Measurements from ENCODE around the gene SLC15A3.

SLC15A3 gene

DNA sequence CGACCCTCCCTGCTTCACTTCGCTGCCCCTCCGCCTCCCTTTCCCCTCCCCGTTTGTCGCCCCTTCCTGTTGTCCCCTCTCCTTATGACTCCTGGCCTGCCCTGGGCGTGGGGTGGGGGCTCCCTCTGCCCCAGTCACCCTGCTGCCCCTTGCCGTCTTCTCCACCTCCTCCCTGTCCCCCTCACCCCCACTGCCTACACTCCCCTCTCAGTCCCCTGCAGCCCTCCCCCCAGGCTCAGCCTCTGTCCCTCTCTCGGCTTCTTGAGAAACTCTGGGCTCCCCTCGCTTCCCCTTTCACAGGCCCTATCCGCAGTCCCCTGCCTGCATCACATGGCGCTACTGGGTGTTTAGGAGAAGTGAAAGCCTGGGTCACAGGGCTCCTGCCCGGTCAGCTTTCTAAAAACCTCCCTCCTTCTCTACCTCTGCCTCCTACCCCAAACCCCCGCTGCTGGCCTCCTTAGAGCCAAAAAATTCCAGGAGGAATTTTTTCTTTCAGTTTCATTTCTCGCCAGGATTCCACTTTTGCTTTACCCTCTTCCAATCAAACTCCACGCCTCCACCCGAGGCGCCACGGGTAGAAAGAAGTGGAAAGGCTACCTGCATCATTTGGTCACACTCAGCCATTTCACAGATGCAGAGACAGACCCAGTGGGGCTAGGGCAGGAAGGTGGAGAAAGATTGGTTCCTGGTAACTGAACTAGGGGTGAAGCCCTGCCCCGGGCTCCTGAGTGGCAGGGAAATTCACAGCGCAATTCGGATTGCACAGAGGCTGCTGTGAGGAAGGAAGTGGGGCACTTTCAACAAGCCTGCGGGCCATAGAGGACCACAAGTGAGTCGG, at the start of gene SLC15A3:
Gene SLC15A3, minus strand, starts transcription at position 273 of the 838 bp plus-strand sequence. CDS start 625 bp downstream, outside the sequence.
- DNase-seq = no peak

GRCh38 chr11:61000426-61000825, 48.5 kb upstream of the SLC15A3 start:
- no peak for DNase-seq

- DNase-seq = no peak
Observed at GRCh38 chr11:60996381-60997138, 44.6 kb upstream of the SLC15A3 start.

DNA sequence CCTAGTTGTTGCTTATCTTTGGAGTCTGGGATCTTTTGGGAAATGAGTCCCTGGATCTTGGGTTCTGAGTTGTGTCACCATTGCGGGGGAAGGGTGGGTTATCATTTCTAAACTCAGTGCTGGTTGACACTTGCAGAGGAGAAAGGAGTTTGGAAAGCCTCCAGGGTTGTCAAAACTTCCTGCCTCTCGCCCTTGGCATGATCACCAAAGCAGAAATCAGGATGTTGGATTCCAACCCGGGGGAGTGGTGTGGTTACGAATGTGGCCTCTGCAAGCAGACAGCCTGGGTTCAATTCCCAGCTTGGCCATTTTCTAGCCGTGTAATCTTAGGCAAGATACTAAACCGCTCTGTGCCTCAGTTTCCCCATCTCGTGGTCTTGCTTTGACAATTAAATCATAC, 43.8 kb upstream of the SLC15A3 start:
- DNase-seq = no peak

DNA sequence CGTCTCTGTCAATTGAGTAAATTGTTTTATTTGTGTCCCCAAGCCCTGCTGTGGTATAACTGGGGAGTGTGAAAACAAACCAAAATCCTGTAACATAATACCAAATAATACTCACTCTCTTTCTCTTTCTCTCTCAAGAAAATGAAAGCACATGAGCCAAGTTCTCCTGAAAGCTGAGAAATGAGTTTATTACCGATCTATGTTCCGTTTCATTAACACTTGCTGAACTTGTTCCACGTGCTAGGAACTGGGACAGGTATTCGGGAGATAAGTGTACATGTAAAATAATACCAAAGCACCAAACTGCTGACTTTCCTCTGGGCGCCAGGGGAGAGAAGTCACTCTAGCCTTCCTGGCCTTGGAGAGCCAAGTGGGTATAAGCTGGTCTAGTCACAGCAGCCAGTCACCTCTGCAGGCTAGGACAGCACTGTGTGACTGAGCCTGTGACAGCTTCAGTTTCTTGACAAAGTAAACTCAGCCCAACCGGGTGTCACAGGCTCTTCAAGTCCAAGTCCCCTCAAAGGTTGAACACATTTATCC, 42.6 kb upstream of the SLC15A3 start:
- no peak for DNase-seq

- no peak for DNase-seq
Observed at GRCh38 chr11:60993615-60994014, 41.6 kb upstream of the SLC15A3 start.

GRCh38 chr11:60992842-60993409, 41.0 kb upstream of the SLC15A3 start:
- DNase-seq = no peak

DNA sequence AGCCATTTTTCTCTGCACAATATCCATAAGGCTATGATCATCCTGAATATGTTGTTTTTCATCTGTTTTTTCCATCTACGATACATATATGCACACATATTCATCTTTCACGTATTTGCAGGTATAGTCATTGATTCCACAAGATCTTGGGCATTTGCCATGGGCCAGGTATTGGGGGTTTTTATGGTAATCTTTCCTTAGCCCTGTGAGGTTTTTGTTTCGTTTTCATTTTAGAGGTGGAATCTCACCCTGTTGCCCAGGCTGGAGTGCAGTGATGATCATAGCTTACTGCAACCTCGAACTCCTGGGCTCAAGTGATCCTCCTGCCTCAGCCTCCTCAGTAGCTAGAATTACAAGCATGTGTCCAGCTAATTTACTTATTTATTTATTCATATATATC, 39.5 kb upstream of the SLC15A3 start:
- no peak for DNase-seq

- no peak for DNase-seq
Observed at GRCh38 chr11:60989093-60989650, 37.2 kb upstream of the SLC15A3 start.

DNA sequence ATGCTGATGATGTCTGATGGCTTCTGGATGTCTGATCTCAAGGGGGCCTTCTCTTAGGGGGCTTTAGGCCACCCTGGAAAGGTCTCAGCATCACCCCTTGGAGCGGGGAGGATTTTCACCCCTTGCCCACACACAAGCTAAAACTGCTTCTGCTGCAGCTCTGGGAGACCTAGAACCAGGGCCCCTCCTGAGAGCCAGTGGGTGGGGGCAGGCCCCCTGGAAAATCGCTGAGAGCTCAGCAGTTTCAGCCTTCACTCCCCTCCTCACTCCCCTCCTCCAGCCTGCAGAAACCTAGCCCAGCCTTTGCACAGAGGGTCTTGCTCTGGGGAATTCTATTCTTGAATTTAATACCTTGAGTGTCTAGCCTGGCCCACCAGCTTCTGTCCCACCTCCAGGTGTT, 36.7 kb upstream of the SLC15A3 start:
- DNase-seq = no peak

GRCh38 chr11:60987577-60988277, 35.8 kb upstream of the SLC15A3 start:
- DNase-seq = no peak

- no peak for DNase-seq
Observed at GRCh38 chr11:60985991-60986915, 34.3 kb upstream of the SLC15A3 start.

- DNase-seq = no peak
Observed at GRCh38 chr11:60985501-60985900, 33.5 kb upstream of the SLC15A3 start.

- DNase-seq = no peak
Observed at GRCh38 chr11:60984636-60985035, 32.7 kb upstream of the SLC15A3 start.

- no peak for DNase-seq
Observed at GRCh38 chr11:60984149-60984548, 32.2 kb upstream of the SLC15A3 start.

DNA sequence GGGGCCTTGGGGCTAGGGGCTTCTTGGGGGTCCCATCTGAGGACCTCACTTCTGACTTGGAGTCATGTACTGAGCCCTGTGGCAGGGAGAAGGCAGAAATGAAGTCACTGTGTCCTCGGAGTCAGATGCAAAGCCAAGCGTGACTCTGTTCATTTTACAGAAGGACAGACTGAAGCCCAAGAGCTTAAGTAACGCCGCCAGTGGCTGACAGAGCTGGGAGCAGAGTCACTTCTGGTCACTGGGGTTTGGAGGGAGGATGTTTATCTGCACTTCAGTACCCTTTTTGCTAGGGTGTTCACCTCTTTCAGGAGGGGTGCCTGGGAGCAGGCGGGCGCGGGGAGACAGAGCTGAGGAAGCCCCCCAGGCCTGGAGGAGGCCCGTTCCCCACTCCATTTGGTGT, 30.2 kb upstream of the SLC15A3 start:
- no peak for DNase-seq

GRCh38 chr11:60981515-60981914, 29.5 kb upstream of the SLC15A3 start:
- no peak for DNase-seq

DNA sequence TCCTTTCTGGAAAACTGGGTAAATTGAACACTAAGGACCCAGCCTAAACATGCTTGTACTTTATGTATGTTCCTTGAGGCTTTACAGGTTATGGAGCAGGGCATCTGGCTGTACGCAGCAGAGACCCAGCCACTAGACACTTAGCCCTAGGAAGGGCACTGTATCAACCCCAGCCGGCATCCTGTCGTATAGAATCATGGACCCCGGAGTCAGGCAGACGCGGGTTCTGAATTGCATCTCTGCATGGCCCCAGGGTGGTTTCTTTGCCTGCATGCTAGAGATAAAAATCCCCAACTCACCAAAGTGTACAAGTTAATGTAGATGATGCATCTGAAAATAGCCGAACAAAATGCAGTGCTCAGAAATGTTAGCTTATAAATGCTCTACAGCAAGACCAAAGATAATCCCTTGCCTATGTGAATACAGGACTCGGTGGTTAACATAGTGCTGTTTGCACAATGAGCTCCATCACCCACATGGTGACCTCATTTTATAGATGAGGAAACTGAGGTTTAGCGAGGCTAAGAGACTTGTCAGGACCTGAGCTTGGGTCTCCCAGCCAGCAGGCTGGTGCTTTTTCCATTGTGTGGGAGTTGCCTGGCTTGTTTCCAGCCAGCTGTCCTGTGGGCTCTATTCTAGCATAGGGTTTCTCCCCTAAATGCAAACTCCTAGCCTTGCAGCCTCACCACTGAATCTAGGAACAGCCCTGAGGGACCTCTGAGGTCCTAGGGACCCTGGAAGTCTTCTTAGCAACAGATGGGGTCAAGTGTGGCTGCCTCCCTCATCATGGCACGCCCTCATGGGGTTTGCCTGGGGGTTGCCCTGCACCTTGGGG, 26.8 kb upstream of the SLC15A3 start:
- DNase-seq = no peak

DNA sequence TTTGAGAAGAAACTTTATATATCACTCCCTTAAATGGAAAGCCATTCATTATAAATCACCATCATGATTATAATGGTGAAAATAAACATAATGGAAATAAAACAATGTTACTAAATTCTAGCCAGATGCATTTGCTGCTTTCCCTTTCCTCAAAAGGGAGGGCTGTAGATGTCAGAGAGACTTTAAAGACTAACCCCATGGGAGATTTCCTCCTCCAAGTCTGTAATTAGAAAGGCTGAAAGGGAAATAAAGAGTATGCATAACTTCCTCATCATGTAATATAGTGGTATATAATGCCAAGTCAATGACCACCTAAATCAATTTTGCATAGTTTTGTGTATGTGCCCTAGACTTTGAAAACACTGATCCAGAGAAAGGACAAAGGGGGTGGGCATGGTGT, 25.9 kb upstream of the SLC15A3 start:
- no peak for DNase-seq

DNA sequence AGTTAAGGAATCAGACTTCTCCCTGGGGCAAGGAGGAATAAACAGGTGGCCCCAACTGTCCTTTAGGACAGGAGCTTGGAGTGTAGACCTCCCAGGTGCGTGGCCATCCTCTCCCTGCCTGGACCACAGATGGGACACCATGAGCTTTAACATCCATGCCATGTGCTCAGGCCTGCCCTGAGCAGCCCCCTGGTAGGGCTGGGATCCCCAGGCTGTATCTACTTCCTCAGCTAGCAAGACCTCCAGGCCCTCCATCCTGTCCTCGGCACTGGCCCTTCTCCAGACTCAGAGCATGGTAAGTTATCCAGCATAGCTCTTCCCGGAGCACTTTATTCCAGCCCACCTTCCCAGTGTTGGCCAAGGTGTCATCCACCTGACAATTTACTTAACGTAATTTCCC, 25.2 kb upstream of the SLC15A3 start:
- no peak for DNase-seq

DNA sequence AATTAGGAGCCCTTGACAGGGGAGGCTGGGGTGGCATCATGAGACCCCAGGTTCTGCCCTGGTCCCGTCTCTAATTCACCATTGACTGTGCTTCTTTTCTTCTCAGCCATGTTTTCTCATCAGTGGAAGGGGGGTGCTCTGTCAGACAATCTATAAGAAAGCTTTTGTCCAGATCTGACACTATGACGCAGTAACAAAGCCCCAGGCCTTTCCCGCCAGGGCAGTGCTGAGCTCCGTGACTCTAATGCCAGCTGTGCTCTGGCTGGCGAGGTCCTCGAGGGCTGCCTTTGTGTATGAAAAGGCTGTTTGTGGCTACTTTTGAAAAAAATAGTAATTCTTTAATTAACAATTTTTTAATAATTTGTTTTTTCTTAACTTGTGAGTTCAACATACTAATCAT, 22.8 kb upstream of the SLC15A3 start:
- DNase-seq = no peak
